OCI-LY3 (cell line): Measurements from ENCODE around the gene GAGE12J.
"Not testable (repeated sequence)": the region's sequence is repeated elsewhere in the genome, so short reads cannot be mapped to it uniquely, and the experiment has no call there.

ENCODE experiments used
- CTCF ChIP-seq: fragments of 200-600, 300-600 bp; sonication (generic); IDR thresholded peaks from 2 replicates; pipeline ENCODE4 v1.5.1; 2014; ENCODE audit warnings: antibody characterized with exemption, low read length, low read depth
- EZH2phosphoT487 ChIP-seq: fragments of 200-600 bp; shearing (Covaris generic); IDR thresholded peaks from 2 replicates; pipeline ENCODE4 v1.6.1; 2018; ENCODE audit warnings: antibody characterized with exemption, mixed run types, low read depth

GRCh38 chrX:49344496-49345175 lies 22.8 kb downstream of the GAGE12J start:
- not testable (repeated sequence) for TF ChIP-seq CTCF, EZH2phosphoT487
